Measurements from ENCODE around the gene CTR9. TPM values are rescaled to one million over a fixed set of nuclear protein-coding genes. Genes with fewer than 3 reads are reported as not detected.

CTR9 gene
- total RNA-seq: 39.0 and 39.8 TPM in 2 replicates
- long read RNA-seq, full-length matches to known transcripts: 7 of 236 reads
- long read RNA-seq, partial matches to known transcripts: 218 of 236 reads
- long read RNA-seq, other reads (novel, unspliced or antisense): 11 of 236 reads

DNA sequence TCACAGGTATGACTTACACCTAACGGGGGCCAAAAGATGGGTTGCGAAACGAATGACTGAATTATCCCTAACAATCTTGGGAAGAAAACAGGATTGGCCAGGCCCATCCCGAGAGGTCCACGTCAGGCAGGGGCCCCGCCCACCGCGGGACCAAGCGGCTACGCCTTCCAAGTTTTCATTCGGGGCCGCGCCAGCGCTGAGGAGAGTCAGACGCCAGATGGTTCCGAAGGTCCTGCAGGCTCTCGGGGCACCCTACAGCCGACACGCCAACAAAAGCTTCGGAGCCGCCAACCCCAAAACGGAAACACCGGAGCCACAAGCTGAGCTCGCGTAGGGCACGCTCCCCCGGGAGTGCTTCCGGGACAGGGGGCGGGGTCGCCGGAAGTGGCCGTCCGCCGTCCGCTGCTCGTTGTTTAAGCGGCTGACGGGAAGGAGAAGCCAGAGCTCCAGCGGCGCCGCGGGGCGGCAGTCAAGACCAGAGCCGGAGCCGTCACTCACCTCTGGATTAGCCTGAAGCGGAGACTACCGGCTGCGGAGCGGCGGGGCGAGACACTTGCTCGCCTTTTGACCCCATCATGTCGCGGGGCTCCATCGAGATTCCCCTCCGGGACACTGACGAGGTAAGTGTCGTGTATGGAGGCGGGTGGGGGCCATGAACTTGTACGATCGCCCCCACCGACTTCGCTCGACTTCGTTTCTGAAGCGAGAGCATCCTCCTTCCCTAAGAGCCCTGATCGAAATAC, at the start of gene CTR9:
Gene CTR9, plus strand, starts transcription at position 409 of the 743 bp plus-strand sequence. Its CDS starts 167 bp downstream, at position 576.
- peak; percentile 91 for DNase-seq (ENCODE audit: low read depth, low spot score)
- TF ChIP-seq, protein P1, sequence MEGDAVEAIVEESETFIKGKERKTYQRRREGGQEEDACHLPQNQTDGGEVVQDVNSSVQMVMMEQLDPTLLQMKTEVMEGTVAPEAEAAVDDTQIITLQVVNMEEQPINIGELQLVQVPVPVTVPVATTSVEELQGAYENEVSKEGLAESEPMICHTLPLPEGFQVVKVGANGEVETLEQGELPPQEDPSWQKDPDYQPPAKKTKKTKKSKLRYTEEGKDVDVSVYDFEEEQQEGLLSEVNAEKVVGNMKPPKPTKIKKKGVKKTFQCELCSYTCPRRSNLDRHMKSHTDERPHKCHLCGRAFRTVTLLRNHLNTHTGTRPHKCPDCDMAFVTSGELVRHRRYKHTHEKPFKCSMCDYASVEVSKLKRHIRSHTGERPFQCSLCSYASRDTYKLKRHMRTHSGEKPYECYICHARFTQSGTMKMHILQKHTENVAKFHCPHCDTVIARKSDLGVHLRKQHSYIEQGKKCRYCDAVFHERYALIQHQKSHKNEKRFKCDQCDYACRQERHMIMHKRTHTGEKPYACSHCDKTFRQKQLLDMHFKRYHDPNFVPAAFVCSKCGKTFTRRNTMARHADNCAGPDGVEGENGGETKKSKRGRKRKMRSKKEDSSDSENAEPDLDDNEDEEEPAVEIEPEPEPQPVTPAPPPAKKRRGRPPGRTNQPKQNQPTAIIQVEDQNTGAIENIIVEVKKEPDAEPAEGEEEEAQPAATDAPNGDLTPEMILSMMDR (conservative IDR thresholded peaks at IDR 0.05): no peak
- Mint-ChIP-seq H3K9me3 (no peaks in the 10 kb centered on the region), H3K4me3 (peak within 1 kb of the TSS; percentile 99), H3K4me1 (peaks cover 13% of the 10 kb centered on the region), H3K27me3 (ENCODE audit: low read depth) (no peaks in the 10 kb centered on the region), H3K36me3 (ENCODE audit: low read depth) (no peaks in the 10 kb centered on the region), H3K27ac (ENCODE audit: unreplicated experiment) (peak within 1 kb of the TSS; percentile 89)

DNA sequence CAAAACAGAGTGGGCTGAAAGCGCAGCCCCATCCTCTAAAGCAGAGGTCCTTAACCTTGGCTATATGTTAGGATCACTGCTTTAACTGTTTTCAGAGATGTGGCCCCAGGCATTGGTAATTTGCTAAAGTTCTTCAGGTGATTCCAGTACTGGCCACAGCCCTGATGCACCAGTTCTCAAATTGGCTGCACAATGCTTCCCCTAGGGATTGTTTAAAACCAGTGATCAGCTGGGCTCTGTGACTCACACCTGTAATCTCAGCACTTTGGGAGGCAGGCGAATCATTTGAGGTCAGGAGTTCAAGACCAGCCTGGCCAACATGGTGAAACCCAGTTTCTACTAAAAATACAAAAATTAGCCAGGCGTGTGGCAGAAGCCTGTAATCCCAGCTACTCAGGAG, 49.1 kb upstream of the CTR9 start:
- no peak overlapping the region for H3K27ac Mint-ChIP-seq (ENCODE audit: unreplicated experiment)
- TF ChIP-seq, protein P1 (conservative IDR thresholded peaks at IDR 0.05): no peak
- peaks cover 13% of the 10 kb centered on the region for H3K36me3 Mint-ChIP-seq (ENCODE audit: low read depth)
- peaks cover 5% of the 10 kb centered on the region for H3K4me1 Mint-ChIP-seq
- no peaks in the 10 kb centered on the region for H3K27me3 Mint-ChIP-seq (ENCODE audit: low read depth)
- no peak overlapping the region for H3K4me3 Mint-ChIP-seq
- H3K9me3 Mint-ChIP-seq: peaks cover 3% of the 10 kb centered on the region
- DNase-seq (ENCODE audit: low read depth, low spot score): no peak

DNA sequence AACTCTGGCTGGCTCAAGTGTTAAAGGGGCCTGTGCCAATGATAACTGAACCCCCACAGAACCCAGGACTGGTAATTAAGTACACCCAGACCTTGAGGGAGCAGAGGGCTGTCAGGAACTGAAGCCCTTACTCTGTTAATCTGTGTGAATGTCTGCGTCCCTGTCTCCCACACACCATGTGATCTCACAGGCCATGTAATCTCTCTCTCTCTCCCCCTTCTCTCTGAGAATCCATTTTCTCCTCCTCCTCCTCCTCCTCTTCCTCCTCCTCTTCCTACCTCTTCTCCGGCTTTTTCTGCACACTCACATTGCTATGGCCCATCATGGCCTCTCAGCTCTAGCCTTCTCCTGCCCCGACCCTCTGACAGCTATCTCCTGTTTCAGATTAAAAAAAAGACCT, 42.9 kb upstream of the CTR9 start:
- DNase-seq (ENCODE audit: low read depth, low spot score): no peak
- Mint-ChIP-seq H3K27ac (ENCODE audit: unreplicated experiment) (no peak overlapping the region), H3K36me3 (ENCODE audit: low read depth) (no peaks in the 10 kb centered on the region)

DNA sequence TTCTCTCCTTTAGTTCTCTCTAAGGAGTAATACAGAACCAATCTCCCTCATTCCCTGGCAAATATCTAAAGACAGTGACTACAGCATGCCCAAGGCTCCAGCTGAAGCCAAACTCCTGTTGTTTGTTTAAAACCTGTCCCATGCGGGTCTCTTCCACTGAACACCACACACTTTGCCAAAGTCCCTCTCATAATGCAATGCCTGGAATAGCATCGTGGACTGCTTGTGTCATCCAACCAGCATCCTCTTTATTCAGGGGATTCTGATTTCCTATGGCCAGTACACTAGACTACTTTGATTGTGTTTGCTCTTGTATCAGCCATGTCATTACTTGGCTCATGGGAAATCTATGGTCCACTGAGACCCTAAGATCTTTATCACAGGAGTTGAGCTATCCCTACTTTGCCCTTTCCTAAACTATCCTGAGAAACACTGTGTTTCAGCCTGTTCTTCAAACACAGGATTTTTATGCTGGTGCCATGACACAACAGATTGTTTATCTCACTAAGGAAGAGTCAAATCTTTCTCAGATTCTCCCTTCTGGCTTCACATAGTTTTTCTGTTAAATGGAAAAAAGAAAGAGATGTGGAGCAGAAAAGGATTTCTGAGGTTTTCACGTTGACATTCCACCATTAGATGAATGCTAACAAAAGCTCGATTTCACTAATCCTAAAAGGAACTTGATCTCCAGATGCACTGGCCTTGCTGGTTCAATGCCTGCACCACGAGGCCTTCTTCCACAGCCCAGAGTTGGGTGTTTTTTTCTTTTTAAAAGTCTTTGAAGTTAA, 41.6 kb upstream of the CTR9 start:
- Mint-ChIP-seq H3K9me3 (no peaks in the 10 kb centered on the region), H3K27me3 (ENCODE audit: low read depth) (no peaks in the 10 kb centered on the region), H3K4me3 (no peak overlapping the region), H3K27ac (ENCODE audit: unreplicated experiment) (no peak overlapping the region), H3K36me3 (ENCODE audit: low read depth) (no peaks in the 10 kb centered on the region), H3K4me1 (no peaks in the 10 kb centered on the region)
- no peak for DNase-seq (ENCODE audit: low read depth, low spot score)
- TF ChIP-seq, protein P1 (conservative IDR thresholded peaks at IDR 0.05): no peak

More for the DNA sequence above, 42.9 kb upstream of the CTR9 start:
- Mint-ChIP-seq H3K4me3 (no peak overlapping the region), H3K27me3 (ENCODE audit: low read depth) (no peaks in the 10 kb centered on the region), H3K4me1 (peaks cover 5% of the 10 kb centered on the region), H3K9me3 (no peaks in the 10 kb centered on the region)
- TF ChIP-seq, protein P1 (conservative IDR thresholded peaks at IDR 0.05): no peak

DNA sequence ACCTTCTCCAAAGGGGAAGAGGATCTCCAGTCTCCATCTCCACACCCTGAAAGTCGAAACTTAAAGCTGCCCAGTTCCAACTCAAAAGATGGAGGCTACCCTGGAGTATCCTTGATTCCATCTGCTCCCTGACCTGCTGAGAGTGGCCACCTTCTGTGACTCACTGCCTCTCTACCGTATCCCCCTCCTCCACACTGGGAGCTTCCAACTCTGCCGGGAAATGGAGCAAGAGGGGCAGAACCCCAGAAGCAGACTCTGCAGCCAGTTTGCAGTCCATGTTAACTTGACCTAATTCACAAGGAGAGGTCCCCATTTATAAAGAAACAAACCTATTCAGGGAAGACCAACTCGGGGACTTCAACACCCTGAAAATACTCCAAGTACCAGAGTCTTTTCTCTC, 35.5 kb upstream of the CTR9 start:
- Mint-ChIP-seq H3K4me1 (no peaks in the 10 kb centered on the region), H3K4me3 (no peak overlapping the region), H3K36me3 (ENCODE audit: low read depth) (no peaks in the 10 kb centered on the region), H3K9me3 (no peaks in the 10 kb centered on the region), H3K27me3 (ENCODE audit: low read depth) (no peaks in the 10 kb centered on the region), H3K27ac (ENCODE audit: unreplicated experiment) (no peak overlapping the region)
- TF ChIP-seq, protein P1 (conservative IDR thresholded peaks at IDR 0.05): no peak
- DNase-seq (ENCODE audit: low read depth, low spot score): no peak

Measured in neural crest cell (in vitro differentiated cells).